Prostate gland (tissue), 2 donors: ENCODE results near the gene PLXDC2.

ENCODE experiments used
- CTCF ChIP-seq, 4 experiments: fragments of 200-600 bp in 2 of 4; fragments of 450-650 bp in 2 of 4; sonication (generic) in 2 of 4; IDR thresholded peaks; 1 replicate in 3 of 4; 2 replicates in 1 of 4; pipeline ENCODE4 v1.5.1; 2016 to 2019; ENCODE audit warnings: antibody characterized with exemption in 4 of 4, mild to moderate bottlenecking in 2 of 4, moderate library complexity in 2 of 4
- POLR2AphosphoS5 ChIP-seq: sonication (generic); formaldehyde crosslinking; IDR thresholded peaks from one replicate; pipeline ENCODE4 v1.6.1; 2017; ENCODE audit warnings: antibody characterized with exemption

GRCh38 chr10:20254078-20254477 is 437.8 kb downstream of the PLXDC2 start:
- TF ChIP-seq CTCF (IDR thresholded peaks at IDR 0.05) (no peak), POLR2AphosphoS5 (no peak)
